Measurements from ENCODE around the gene OR52I2.

GRCh38 chr11:4607096-4607495, 25.6 kb downstream of the OR52I2 start:
- TF ChIP-seq CTCF (conservative IDR thresholded peaks at IDR 0.05) (no peak), EZH2 (IDR thresholded peaks at IDR 0.05; ENCODE audit: low read depth) (no peak)
